ENCODE results near the gene SPRED2.

The SPRED2 gene

DNA sequence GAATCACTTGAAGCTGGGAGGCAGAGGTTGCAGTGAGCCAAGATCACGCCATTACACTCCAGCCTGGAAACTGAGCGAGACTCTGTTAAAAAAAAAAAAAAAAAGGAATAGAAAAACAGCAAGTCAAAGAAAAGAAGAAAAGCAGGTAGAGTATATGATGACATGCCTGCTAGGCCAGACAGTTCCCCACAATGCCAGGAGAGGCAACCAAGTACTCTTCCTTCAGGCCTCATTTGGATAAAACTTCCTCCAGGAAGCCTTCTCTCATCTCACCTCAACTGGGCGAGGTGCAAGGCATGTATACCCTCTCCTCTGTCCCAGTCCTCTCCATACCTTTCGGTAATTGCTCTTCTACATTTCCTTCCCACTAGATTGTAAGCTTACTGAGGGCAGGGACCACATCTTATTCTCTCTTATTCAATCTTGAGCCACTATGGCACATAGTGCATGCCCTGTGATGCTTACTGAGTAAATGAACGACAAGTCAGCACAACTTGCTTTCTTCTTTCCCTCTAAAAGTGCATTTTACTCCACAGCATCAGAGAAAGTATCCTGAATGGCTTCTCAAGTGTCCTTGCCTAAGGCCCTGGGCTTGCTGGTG lies 10.1 kb upstream of the SPRED2 start:
- H3K27ac ChIP-seq (replicated peaks), result no peak overlapping the region
- H3K4me3 ChIP-seq (replicated peaks; ENCODE audit: insufficient read depth, low read length), result no peak overlapping the region
- no peak for TF ChIP-seq SPI1 (IDR thresholded peaks at IDR 0.05; ENCODE audit: borderline replicate concordance, low read depth)
- TF ChIP-seq POLR2AphosphoS5 (IDR thresholded peaks at IDR 0.05; ENCODE audit: low read depth), result no peak
- TF ChIP-seq REST (IDR thresholded peaks at IDR 0.05; ENCODE audit: insufficient replicate concordance, low read depth), result no peak
- TF ChIP-seq GABPA (IDR thresholded peaks at IDR 0.05; ENCODE audit: low read depth), result no peak
- no peak for TF ChIP-seq CTCF (IDR thresholded peaks at IDR 0.05; ENCODE audit: insufficient read depth, low read length)
- DNase-seq (ENCODE audit: low read depth in 1 of 2, low spot score in 1 of 2), result no peak
- no peaks in the 10 kb centered on the region for H3K27me3 ChIP-seq (ENCODE audit: insufficient read depth, poor library complexity, severe bottlenecking)

DNA sequence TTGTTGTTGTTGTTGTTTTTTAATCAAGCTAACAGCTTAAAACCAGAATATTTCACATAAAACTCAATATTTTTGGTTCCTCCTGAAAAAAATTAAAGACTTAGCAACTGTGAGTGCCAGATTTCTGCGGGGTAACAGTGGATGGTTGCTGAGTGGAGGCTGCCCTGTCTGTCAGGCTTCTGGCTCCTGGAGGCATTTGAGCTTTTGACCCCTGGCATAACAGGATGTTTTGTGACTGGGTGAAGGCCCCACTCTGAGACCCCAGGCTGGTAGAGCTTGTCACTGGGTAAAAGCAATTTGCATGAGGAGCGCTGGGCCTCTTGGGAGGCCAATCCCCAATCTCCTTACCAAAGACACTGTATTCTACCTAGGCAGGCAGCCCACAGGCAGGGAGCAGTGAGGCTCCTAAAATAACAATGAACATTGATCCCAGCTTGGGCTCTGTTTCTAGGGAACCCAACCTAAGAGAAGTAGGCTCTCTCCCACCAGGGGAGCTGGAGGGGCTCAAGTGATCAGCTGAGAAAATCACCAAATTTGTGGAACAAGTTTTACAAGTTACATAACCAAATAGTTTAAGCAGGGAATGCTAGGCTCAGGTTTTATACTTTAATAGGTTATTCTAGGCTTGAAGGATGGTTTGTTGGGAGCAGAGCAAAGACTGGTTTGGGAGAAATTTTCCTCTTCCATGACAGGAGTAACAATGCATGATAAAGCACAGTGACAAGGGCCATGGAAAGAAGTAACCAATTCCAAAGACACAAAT lies 5.9 kb upstream of the SPRED2 start:
- Histone ChIP-seq H3K27ac (replicated peaks) (no peak overlapping the region), H3K27me3 (ENCODE audit: insufficient read depth, poor library complexity, severe bottlenecking) (no peaks in the 10 kb centered on the region), H3K4me3 (replicated peaks; ENCODE audit: insufficient read depth, low read length) (no peak overlapping the region)

More for the DNA sequence above, 5.9 kb upstream of the SPRED2 start:
- TF ChIP-seq GABPA (IDR thresholded peaks at IDR 0.05; ENCODE audit: low read depth) (no peak), SPI1 (IDR thresholded peaks at IDR 0.05; ENCODE audit: borderline replicate concordance, low read depth) (no peak), POLR2AphosphoS5 (IDR thresholded peaks at IDR 0.05; ENCODE audit: low read depth) (no peak), REST (IDR thresholded peaks at IDR 0.05; ENCODE audit: insufficient replicate concordance, low read depth) (no peak), CTCF (IDR thresholded peaks at IDR 0.05; ENCODE audit: insufficient read depth, low read length) (no peak)
- no peak for DNase-seq (ENCODE audit: low read depth in 1 of 2, low spot score in 1 of 2)
